Femur (tissue), 1 donor: ENCODE results near the gene SLC66A1.

Experiments used
- DNase-seq: peaks from one replicate; pipeline ENCODE4 v3.0.0-alpha.2; 2017

The SLC66A1 gene

DNA sequence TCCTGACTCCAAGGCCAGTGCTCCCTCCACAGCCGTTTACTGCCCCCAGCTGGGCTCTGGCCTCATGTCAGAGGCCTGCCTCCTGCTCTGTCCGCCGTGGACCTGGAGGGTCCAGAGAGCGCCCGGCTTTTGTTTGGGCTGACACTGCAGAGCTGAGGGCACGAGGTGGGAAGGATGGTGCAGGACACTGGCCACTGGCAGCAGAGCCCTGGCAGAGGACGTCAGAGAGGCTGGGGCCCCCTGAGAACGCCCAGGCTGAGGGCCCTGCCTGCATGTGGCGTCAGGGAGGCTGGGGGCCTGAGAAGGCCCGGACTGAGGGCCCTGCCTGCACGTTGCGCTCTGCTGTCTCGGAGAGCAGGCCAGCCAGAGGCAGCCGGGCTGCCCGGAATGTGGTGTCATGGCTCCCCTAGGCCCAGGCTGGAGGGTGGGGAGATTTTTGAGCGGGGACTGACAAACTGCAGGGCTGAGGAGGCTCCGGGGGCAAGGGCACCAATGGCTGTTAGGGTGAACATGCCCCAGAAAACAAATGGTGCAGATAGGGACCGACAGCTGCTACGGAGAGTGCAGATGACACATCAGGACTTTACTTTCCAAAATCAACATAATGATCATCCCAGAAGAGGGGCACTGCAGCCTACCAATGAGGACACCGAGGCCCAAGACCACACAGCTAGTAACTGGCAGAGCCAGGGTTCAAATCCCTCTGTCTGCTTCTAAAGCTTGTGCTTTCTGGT lies 31.7 kb downstream of the SLC66A1 start:
- no peak for DNase-seq

DNA sequence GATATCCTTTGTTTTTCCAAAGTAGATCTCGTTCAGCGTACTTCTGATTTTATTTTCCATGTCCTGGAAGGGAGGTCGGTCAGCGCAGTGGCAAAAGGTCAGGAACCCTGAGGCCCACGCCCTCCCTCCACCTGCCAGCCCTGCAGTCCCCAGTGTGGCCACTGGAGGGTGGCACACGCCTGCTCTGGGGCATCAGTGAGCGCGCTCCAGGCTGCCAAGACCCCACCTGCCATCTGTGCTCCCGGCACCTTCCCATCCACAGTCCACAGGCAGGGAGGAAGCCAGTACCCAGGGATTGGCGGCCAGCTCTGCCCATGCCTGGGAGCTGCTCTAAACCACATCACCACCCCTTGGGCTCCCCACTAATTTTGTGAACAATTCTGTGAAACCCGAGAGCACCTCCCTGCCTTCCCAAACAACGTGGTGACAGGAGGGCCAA lies 32.3 kb downstream of the SLC66A1 start:
- peak; percentile 58 for DNase-seq

DNA sequence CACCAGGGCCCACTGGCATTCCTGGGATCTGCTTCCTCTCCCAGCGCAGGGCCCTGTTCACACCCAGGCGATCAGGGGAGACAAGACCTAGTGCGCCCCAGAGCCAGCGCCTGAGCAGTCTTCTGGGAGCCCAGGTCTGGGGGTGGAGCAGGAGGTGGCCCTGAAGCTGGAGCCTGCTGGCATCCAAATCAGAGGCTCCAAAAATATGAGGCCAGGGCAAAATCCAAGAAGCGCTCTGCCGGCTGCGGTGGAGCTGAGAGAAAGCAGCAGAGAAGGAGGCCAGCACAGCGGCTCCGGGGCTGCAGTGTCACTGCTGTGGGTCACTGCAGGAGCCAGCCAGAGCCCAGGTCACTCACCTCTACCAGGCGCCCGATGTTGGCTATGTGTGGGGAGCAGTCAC lies 32.7 kb downstream of the SLC66A1 start:
- DNase-seq, result no peak

DNA sequence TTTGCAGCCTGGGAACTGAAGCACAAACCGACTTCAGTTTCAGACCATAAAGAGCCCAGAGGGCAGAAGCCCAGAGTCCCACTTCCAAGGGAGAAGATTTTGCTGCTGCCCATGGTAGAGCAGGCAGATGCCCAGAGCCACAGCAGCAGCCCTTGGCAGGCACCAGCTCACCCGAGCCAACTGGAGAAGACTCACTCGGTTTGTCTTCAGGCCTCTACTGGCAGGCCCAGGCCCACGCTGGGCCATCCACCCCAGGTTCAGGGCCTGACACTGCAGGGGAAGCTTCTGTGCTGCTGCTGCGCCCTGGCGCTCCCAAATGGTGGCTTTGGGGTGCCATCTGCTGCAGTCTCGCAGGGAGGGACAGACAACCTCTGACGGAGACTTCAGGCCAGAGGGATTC lies 33.3 kb downstream of the SLC66A1 start:
- DNase-seq, result no peak

DNA sequence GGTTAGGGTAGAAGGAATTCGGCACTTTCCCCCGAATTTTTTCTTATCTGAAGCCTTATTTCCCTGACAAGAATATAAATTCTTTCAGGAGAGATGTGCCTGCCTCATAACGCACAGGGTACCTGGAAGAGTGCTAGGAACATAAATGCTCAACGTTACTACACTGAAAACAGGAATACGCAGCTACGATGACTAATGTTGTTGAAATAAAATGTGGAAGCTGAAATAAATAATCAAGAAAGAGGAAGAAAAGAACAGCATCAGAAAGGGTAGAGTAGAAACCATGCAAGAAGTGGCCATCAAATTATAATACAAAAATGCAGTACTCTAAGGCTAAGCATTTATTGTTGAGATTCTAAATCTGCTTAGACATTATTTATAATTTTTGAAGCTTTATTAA lies 33.9 kb downstream of the SLC66A1 start:
- DNase-seq, result no peak

DNA sequence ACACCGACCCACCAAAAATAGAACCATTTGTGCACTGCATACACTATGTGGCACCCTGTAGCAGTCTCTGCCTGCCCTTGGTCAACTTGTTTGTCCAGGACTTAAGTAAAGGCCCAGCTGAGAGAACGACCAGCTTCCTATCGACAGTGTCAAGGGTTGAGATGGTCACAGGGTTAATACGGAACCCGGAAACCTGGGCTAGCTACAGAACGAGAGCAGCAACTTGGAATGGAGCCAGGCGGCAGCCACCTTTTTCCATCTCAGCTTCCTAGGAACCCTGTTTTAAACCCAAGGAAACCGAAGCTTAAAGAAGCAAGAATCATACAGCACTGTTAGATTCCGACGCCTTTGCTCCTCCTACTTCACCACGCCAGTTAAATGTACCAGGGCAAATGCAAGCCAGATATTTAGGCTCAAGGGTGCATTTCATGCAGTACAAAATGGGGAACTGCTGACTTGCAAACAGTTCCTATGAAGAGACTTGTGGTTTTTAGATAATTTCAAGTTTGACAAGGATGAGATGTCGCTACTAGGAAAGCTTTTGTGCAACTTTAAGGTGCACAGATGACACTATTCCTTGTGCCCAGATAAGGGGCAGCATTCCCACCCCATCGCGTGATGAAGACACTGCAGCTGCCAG lies 35.5 kb downstream of the SLC66A1 start:
- no peak for DNase-seq

DNA sequence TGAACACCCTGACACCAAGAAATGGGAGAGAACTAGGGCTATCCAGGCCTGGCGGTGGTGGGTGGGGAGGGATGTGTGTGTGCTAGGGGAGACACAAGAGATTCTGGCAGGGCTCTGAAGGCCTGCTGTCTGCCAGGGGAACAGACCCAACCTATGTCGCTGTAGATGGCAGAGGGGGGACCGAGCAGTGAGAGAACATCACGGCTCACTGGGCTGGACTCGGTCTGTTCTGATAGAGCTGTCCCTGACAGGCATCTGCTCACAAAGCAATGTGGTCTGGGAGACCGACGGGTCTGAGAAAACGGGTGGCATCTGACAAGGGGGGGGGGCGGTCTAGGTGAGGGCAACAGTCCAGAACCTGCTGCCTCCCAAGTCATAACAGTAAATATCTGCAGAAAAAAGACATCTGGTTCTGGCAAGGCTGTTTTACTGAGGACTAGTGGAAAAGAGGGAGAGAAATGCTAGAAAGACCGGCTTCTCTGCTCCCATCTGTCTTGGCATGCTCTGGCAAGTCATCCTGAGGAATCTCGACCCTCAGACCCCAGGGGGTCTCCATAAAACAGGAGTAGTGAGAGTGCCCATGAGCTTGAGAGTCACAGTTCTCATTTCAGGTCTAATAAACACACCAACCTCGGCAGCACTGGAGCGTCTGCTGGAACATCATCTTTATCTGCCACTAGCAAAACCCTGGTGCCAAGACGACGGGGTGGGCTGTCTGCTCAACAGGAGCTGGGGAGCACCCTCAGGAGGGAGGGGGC lies 36.5 kb downstream of the SLC66A1 start:
- no peak for DNase-seq

DNA sequence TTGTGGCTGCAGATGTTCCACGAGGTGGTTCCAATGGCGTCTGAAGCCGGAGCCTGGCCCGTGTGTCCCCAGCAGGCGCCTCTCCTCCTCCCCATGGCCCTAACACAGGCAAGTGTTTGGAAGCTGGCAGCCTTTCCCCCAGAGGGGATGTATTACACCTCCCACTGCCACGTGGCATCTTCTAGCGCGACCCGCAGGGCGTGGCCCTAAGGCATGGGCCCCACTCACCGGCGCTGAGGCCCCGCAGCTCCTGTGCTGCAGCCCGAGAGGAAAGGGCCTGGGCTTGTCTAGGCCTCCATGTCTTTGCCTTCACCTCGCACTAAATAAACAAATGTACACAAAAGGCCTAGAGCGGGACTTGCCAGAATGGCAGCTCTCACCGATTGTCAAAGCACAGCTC lies 37.9 kb downstream of the SLC66A1 start:
- no peak for DNase-seq

DNA sequence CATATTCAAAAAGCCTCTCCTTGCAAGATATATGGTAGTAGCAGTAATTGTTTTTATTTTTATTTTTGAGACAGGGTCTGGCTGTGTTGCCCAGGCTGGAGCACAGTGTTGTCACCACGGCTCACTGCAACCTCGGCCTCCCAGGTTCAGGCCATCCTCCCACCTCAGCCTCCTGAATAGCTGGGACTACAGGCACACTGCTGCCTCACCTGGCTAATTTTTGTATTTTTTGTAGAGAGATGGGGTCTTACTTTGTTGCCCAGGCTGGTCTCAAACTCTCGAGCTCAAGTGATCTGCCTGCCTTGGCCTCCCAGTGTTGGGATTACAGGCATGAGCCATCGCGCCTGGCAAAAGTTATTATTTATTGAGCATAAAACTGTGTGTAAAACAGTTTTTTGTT lies 38.4 kb downstream of the SLC66A1 start:
- no peak for DNase-seq

DNA sequence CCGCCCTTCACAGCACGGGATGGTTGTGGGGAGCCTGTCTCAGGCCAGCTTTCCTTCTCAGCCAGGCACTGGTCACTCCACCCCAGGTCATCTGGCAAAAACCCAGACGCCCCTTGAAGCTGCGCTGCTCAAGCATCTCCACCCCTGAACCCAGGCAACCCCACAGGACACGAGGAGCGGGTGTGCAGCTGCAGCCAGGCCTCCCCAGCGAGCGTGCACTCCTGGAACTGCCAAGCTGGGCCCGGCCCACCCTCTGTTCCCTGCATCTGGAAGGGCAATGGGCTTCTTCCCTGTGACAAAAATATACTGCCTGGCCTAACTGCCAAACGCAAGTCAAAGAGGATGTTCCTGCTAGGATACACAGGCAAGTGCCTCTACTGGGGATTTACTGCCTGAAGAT lies 39.7 kb downstream of the SLC66A1 start:
- no peak for DNase-seq

DNA sequence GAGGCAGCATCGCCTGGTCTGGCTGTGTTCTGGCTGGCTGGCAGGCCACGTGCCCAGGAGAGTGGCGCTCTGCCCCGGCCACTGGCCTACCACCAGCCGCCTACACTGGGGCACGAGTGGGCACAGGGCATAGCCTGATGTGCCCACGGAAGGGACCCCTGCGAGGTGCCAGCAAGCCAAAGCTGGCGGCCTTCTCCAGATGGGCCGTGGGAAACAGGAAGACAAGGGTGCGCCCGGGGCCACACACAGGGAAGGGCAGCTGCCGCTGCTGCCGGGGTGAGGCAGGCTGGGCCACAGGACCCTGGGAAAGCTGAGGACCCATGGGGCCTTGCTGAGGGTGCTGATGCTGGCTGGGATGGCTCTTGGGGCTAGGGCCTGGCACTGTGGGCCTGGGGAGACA lies 40.7 kb downstream of the SLC66A1 start:
- no peak for DNase-seq

DNA sequence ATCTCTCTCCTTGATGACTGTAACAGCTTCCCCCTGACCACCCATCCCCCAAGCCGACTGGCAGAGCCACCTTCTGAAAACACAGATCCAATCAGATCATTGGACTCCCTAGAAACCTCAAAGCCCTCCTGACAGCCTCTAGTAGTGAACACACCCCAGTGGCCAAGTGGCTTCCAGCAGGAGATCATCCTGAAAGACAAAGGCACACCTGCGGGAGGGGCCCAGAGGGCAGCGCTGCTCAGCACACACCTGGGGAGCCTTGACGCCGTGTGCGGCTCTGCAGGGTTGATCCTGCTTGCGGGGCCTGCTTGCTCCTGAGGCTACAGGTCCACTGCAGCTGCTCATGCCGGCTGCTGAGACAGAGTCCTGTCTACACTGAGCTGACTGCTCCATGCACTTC lies 41.5 kb downstream of the SLC66A1 start:
- DNase-seq, result no peak

DNA sequence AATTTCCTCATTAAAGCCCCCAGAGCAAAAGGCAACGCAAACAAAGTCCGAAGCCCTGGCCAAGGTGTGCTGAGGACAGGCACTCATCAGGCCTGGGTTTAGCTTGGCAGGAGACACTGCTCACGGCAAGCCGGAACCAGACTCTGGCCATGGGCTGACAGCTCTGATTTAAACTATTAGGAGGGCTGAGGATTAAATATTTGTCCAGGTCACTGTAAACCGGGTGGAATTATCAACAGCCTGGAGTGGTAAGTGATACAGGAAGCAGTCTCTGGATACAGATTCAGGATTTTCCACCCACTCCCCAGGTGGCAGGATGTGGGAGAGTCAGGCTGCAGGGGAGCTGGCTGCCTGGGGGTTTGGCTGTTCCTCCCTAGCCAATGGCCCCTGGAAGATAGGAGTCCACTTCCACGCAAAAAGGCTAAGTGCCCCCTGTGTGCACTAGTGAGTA lies 42.4 kb downstream of the SLC66A1 start:
- DNase-seq, result no peak

DNA sequence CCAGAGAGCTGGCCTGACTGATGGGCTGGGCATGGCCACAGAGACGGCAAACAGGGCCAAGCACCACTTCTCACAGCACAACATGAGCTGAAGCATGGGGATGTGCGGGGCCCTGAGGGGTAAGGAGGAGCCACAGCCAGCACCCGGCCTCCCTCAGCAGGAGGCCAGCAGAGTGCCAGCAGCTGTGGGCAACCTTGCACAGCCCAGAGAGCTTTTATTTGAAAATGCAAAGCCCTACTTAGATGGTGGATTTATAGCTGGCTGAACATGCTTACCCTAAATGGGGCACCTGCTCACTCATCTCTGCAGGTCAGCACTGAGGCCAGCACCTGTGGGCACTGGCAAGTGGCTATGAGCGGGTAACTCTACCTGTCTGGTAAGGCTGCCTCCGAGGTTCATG lies 44.1 kb downstream of the SLC66A1 start:
- DNase-seq, result no peak

DNA sequence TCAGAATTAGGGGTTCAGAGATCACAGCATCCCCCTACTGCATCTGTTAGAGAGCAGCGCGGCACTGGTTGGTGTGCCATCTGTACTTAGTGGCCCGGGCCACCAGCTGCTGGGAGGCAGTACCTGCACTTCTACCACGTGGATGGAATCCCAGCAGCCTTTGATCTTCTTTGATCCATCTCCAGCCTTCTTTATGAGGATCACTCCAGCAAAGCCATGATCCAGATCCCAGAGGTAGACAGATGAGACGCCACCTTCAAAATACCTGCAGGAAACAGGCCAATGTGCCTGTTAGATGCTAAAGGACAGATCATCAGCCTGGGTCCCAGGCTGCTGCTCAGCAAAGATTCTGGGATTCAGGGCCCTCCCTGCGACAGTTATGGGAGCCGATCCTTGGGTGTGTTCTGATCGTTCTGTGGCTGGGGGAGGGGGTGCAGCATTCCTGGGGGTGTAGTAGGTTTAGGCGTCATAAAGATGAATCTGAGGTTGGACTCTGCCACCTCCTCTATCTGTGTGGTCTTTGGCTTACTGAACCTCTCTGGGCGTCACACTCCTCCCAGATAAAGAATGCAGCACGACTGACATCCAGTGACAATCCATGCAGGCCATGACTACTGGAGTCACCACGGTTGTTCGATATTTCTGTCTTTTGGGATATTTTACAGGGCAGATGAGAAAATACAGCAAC lies 45.3 kb downstream of the SLC66A1 start:
- no peak for DNase-seq

DNA sequence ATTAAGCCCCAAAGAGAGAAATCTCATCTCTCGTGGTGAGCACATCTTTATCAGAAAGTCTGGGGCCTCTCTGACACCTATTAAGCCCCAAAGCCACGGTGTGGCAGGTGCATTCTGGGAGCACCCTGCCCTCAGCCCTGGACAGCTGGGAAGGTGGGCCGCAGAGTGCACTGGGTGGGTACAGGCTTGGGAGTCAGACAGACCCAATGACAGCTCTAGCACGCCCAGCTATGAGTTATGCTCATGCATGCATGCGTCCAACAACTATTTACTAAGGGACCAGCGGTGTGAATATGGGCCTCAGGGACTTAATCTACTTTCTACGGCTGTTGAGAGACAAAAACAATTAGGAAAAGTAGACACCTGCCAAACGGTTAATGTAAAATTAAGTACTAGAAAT lies 46.6 kb downstream of the SLC66A1 start:
- no peak for DNase-seq

DNA sequence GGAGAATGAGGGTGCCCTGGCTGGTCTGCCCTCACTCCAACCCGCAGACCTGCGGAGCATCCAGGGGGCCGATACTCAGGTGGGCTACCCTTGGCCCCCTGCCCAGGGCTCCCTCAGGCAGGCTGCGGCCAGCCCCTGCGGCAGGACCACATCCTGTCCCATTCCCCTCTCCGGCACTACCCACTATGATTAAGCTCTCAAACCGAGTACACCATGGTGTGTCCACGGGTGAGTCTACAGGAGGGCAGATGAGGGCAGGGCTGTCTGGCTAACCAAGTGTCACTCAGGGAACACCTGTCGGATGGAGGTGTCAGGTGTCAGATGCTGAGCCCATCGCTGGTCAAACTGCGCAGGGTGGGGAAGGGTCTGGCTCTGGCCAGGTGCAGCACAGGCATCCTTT lies 47.2 kb downstream of the SLC66A1 start:
- no peak for DNase-seq

DNA sequence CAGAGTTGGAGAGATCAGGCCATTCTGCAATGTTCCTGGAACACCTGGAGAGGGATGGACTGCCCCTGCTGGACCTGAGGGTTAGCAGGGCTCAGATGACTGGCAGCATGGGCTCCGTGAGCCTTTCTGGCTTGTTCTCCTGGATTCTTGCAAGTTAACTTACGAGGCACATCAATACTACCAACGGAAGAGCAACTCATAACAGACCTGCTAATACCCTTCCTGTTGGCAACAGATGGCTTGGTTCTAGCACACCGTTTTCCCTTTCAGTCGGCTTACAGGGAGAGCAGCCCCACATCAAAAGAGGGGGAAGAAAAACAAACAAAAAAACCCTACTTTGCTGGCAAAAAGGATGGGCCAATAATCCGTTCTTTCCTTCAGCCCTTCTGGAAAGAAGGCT lies 47.9 kb downstream of the SLC66A1 start:
- DNase-seq, result no peak

DNA sequence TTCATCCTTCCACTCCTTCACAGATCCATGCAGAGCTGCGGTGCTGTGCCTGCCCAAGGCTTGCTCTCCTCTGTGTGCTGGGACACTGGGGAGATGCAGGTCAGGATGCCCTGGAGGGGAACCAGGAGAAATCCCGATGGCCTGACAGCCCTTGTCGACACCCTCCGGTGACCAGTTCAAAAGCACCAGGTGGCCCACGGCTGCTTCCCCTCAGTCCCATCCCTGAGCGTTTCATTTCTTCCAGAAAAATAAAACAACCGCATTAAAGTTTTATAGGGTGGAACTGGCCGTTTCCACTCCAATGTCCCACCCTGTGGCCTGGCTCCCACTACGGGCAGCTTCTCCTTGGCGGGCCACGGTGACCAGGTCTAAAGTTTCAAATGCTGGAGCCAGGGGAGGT lies 48.3 kb downstream of the SLC66A1 start:
- no peak for DNase-seq

DNA sequence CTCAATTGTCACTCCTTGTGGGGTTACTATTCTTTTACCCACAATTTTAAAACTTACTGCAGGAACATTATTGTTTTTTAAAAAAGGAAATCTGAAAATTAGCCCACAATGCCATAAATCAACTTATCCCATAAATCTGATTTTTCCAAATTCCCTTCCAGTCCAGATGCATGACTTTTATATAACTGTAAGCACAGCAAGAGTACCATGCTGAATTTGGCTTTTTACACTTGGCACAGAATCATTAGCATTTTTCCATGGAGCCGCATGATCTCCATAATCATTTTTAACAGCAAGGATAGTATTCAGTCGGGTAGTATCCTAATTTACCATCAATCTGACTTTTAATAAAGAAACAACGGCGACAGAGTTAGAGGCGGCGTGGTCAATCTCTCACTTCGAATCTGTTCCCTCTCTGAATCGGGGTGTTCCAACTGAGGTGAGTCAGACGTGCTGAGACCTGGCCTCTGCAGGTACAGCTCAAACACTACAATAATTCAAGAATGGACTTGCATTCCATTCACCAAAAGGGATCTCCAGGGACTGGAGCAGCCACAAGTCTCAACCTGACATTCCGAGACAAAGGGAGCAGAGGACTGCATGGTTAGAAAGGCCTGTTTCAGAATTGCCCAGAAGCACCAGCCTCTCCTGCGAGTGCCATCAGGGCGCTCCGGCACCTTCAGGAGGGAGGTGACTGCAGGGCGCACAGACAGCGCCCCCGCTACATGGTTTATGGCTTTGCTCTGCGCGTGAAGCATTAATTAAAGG lies 48.9 kb downstream of the SLC66A1 start:
- no peak for DNase-seq

DNA sequence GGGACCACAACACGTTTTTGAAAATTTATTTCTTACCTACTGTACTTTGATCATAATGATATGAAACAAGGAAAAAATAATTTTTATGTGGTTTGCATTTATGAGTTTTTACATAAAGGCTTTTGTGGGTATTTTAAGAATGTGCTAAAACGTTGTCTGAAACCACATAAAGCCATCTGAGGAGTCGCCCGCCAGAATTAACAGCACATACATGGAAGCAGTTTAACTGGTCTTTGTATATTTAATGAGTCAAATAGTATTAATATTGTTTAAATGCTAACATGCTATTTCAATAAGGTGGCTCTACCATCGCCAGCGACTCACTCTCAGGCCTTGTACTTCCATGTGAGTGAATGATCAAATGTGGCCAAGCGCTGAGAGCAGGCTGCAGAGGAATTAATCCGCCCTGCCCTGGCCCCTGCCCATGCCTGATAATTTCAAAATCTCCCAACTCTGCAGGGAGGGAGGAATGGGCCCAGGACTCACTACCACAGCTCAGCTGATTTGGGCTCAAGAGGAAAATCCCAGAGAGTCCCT lies 49.6 kb downstream of the SLC66A1 start:
- DNase-seq, result no peak

DNA sequence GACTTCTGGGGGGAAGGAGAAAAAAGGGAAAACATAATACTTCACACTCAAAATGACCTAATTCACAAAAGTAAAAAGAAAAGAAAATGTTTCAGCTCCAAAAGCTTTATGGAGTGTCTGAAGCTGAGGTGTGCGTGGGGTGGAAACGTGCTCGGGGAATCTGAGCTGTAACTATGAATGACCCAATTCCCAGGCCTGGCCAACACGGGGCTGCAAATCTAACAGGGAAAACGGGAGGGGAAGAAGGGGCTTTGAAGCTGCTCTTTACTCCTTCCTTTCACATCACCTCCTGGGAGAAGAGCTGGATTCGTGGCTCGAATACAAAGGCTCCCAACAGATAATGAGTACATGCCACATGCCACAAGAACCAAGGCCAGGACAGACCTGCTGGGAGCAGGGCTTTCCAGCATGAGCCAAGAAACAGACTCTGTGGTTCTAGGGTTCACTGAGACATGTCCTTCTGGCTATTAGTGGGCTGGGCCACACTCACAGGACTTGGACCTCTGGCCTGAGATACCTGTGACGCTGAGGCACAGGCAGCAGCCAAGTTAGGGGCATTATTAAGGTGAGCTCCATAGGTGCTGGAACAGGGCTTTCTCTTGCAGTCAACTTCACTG lies 51.5 kb downstream of the SLC66A1 start:
- no peak for DNase-seq
